GM06990 (cell line): ENCODE results near the gene FERMT1.

Experiments used
- DNase-seq: peaks from one replicate; pipeline ENCODE4 v3.0.0-alpha.2; 2011; ENCODE audit not compliant: insufficient read length; ENCODE audit errors: extremely low read depth
- H3K27me3 ChIP-seq: replicated peaks from 2 replicates; pipeline ENCODE4 v1.6.0; 2011; ENCODE audit warnings: low read length; ENCODE audit not compliant: control insufficient read depth, insufficient read depth
- H3K36me3 ChIP-seq: 2 replicates; pipeline ENCODE4 v1.5.1; 2011; ENCODE audit warnings: low read length; ENCODE audit not compliant: control insufficient read depth, insufficient read depth
- H3K4me3 ChIP-seq: replicated peaks from 2 replicates; pipeline ENCODE4 v1.5.1; 2011; ENCODE audit warnings: low read depth, mild to moderate bottlenecking, control low read depth, low read length
- TF ChIP-seq, protein P1 (sequence below): IDR thresholded peaks from 2 replicates; pipeline ENCODE4 v1.5.1; 2011; ENCODE audit warnings: low read length, control low read depth, mild to moderate bottlenecking, inconsistent platforms; ENCODE audit not compliant: insufficient read depth, poor library complexity, severe bottlenecking

FERMT1 gene

DNA sequence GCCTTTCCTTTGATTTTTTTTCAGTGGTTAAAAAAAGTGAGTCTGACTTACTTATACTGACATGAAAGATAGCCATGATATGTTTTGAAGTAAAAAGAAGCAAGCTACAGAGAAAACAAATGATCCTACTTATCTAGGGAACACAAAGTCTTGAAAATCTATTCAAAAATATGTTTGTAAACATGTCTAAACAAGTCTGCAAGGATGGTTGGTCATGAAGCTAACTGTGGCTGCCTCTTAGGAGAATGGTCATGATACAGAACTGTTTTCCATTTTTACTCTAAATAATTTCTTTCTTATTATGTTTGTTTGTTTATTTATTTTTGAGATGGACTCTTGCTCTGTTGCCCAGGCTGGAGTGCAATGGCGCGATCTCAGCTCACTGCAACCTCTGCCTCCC, 21.5 kb downstream of the FERMT1 start:
- H3K36me3 ChIP-seq = no peaks in the 10 kb centered on the region
- H3K4me3 ChIP-seq = no peak overlapping the region
- DNase-seq = no peak
- TF ChIP-seq, protein P1, sequence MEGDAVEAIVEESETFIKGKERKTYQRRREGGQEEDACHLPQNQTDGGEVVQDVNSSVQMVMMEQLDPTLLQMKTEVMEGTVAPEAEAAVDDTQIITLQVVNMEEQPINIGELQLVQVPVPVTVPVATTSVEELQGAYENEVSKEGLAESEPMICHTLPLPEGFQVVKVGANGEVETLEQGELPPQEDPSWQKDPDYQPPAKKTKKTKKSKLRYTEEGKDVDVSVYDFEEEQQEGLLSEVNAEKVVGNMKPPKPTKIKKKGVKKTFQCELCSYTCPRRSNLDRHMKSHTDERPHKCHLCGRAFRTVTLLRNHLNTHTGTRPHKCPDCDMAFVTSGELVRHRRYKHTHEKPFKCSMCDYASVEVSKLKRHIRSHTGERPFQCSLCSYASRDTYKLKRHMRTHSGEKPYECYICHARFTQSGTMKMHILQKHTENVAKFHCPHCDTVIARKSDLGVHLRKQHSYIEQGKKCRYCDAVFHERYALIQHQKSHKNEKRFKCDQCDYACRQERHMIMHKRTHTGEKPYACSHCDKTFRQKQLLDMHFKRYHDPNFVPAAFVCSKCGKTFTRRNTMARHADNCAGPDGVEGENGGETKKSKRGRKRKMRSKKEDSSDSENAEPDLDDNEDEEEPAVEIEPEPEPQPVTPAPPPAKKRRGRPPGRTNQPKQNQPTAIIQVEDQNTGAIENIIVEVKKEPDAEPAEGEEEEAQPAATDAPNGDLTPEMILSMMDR = no peak
- H3K27me3 ChIP-seq = no peaks in the 10 kb centered on the region

DNA sequence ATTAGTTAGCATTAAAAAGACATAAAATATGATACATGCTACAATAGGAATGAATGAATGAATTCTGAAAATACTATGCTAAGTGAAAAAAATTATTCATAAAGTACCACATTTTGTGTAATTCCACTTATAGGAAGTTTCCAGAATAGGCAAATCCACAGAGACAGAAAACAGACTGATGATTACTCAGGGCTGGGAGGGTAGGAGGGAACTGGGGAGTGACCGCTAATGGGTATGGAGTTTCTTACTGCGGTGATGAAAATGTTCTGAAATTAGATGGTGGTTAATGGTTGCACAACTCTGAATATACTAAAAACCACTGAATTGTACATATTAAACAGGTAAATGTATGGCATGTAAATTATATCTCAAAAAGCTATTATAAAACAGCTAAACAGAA, 22.6 kb downstream of the FERMT1 start:
- no peak overlapping the region for H3K4me3 ChIP-seq
- H3K36me3 ChIP-seq = no peaks in the 10 kb centered on the region
- TF ChIP-seq, protein P1 = no peak
- no peak for DNase-seq
- H3K27me3 ChIP-seq = no peaks in the 10 kb centered on the region

DNA sequence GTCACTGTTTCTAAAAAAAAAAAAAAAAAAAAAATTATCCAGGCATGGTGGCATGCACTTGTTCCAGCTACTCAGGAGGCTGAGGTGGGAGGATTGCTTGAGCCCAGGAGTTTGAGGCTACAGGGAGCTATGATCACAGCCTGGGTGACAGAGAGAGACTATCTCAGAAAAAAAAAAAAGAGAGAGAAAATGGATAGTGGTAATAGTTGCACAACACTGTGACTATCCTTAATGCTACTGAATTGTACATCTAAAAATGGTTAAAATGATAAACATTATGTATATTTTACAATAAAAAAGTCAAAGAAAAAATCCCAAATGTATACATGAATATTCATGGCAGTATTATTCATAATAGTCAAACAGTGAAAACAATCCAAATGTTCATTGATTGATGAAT, 23.0 kb downstream of the FERMT1 start:
- no peak for DNase-seq
- Histone ChIP-seq H3K36me3 (no peaks in the 10 kb centered on the region), H3K4me3 (no peak overlapping the region), H3K27me3 (no peaks in the 10 kb centered on the region)
- TF ChIP-seq, protein P1 = no peak

DNA sequence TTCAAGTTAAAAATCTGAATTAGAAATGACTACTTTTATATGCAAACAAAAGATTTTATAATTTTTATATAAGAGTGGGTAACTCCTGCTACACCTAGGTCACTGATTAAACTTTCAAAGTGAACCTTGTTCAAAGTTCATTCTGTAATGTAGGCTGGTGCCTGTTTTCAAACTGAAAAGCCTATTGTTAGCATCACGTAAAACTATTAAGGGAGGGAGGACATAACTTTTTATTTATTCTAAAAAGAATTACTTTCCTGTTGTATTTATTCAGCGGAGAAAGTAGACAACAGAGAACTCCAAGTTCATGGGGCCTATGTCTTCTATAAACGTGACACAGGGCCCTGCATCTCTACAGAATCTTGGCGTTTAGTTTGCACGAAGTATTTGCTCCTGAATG, 27.4 kb downstream of the FERMT1 start:
- TF ChIP-seq, protein P1 = no peak
- Histone ChIP-seq H3K4me3 (no peak overlapping the region), H3K36me3 (no peaks in the 10 kb centered on the region), H3K27me3 (no peaks in the 10 kb centered on the region; the same call in 1 of the 2 replicates)
- DNase-seq = no peak

DNA sequence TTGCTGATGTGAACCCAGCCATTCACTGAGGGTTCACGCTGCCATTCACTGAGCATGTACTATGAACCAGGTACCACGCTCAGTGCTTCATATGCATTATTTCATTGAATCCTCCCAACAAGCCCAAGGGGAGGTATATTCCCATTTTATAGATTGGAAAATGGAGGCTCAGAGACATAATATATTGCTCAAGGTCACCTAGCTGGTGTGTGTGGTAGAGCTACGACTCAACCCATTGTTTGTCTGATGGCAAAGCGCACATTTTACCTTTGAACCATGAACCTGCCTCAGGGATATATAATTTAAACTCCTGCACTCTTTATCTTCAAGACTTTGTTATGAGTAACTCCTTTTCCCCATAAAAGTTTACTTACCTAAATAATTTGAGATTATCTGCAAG, 28.3 kb downstream of the FERMT1 start:
- TF ChIP-seq, protein P1 = no peak
- Histone ChIP-seq H3K27me3 (no peaks in the 10 kb centered on the region; the same call in 1 of the 2 replicates), H3K36me3 (no peaks in the 10 kb centered on the region), H3K4me3 (no peak overlapping the region)
- no peak for DNase-seq

DNA sequence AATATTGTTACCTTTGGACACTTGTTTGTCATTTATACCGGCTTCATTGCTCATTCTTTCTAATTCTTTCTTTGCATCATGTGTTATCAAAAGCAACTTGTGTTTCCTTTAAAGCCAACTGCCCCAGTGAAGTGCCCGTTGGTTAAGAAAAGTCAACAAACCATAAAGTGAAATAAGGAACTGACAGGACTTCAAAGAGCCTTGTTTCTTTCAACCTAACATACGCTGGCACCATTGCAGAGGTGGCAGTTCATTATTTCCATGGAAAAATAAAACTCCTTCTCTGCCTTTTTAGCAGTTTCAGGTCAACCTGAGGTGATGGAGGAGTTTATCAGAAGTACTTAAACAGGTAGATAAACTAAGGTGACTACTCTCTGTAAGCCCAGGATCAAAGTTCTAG, 28.8 kb downstream of the FERMT1 start:
- no peak for DNase-seq
- no peaks in the 10 kb centered on the region for H3K36me3 ChIP-seq
- H3K27me3 ChIP-seq = no peaks in the 10 kb centered on the region; the same call in 1 of the 2 replicates
- no peak overlapping the region for H3K4me3 ChIP-seq
- TF ChIP-seq, protein P1 = no peak
